ENCODE results near the gene ATP1A1. TPM values are rescaled to one million over a fixed set of nuclear protein-coding genes. Genes with fewer than 3 reads are reported as not detected.

ATP1A1 gene
- total and polyA plus RNA-seq, 3 experiments from 2014 or later, result 58.0 to 263 (median 259) TPM

DNA sequence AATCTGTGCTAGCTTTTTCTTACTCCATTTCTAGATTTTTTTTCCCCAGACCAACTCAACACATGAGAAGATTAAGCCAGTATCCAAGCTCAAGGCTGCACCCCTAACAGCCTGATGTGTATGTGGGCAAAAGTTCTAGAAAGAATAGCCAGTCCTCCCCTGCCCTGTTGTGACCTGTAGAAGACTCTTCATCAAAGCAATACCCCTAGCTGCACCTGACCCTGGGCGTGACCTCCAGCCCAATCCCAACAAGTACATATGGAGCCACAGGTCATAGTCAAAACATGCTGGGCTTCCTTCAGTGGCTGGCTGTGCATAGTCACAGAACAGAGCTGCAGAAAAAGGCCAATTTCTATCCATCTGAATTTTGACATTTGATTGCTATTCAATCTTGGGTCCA is 72.5 kb downstream of the ATP1A1 start:
- Mint-ChIP-seq H3K36me3 (peaks cover 0 to 4% (median 0%) of the 10 kb centered on the region in 3 donors), H3K4me1 (no peaks in the 10 kb centered on the region), H3K27ac (no peak overlapping the region), H3K4me3 (no peak overlapping the region), H3K27me3 (peaks cover 6 to 65% of the 10 kb centered on the region in 2 donors), H3K9me3 (no peaks in the 10 kb centered on the region)
- CTCF ChIA-PET, result no interaction called here
- H3K4me1 ChIP-seq (ENCODE audit: insufficient read depth, low read length), result no peaks in the 10 kb centered on the region
- H3K9me3 ChIP-seq (ENCODE audit: low read length), result no peaks in the 10 kb centered on the region
- no peak for DNase-seq
- no peaks in the 10 kb centered on the region for H3K36me3 ChIP-seq (ENCODE audit: insufficient read depth, low read length)
- no peak overlapping the region for H3K27ac ChIP-seq (ENCODE audit: low read depth, low read length)
- H3K27me3 ChIP-seq (ENCODE audit: insufficient read depth, low read length, poor library complexity, severe bottlenecking), result peaks cover 3% of the 10 kb centered on the region
- no peak overlapping the region for H3K4me3 ChIP-seq (ENCODE audit: low read length)
- POLR2A ChIA-PET, result no interaction called here

DNA sequence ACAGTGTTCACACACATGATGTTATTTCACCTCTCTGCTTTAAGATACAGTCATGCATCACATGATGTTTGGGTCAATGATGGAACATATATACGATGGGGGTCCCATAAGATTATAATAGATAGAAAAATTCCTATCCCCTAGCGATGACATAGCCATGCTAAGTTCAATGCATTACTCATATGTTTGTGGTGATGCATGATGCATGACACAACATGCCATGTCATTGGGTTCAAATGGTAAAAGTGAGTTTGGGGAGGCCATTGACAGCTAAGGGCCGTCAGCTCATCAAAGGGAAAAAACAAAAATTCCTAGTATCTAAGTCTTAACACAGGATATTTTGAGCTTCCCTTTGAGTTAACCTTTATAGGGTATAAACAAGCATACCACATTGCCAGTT is 73.6 kb downstream of the ATP1A1 start:
- ChIA-PET CTCF (no interaction called here), POLR2A (no interaction called here)
- H3K9me3 ChIP-seq (ENCODE audit: low read length), result no peaks in the 10 kb centered on the region
- peaks cover 0 to 4% (median 0%) of the 10 kb centered on the region in 3 donors for H3K36me3 Mint-ChIP-seq
- no peaks in the 10 kb centered on the region for H3K27me3 ChIP-seq (ENCODE audit: insufficient read depth, low read length, poor library complexity, severe bottlenecking)
- H3K9me3 Mint-ChIP-seq, result no peaks in the 10 kb centered on the region
- no peak for DNase-seq
- H3K27me3 Mint-ChIP-seq, result peaks cover 6 to 57% of the 10 kb centered on the region in 2 donors
- no peak overlapping the region for H3K27ac Mint-ChIP-seq
- H3K27ac ChIP-seq (ENCODE audit: low read depth, low read length), result no peak overlapping the region
- no peak overlapping the region for H3K4me3 Mint-ChIP-seq
- H3K4me3 ChIP-seq (ENCODE audit: low read length), result no peak overlapping the region
- no peaks in the 10 kb centered on the region for H3K4me1 Mint-ChIP-seq
- H3K36me3 ChIP-seq (ENCODE audit: insufficient read depth, low read length), result no peaks in the 10 kb centered on the region
- H3K4me1 ChIP-seq (ENCODE audit: insufficient read depth, low read length), result no peaks in the 10 kb centered on the region

DNA sequence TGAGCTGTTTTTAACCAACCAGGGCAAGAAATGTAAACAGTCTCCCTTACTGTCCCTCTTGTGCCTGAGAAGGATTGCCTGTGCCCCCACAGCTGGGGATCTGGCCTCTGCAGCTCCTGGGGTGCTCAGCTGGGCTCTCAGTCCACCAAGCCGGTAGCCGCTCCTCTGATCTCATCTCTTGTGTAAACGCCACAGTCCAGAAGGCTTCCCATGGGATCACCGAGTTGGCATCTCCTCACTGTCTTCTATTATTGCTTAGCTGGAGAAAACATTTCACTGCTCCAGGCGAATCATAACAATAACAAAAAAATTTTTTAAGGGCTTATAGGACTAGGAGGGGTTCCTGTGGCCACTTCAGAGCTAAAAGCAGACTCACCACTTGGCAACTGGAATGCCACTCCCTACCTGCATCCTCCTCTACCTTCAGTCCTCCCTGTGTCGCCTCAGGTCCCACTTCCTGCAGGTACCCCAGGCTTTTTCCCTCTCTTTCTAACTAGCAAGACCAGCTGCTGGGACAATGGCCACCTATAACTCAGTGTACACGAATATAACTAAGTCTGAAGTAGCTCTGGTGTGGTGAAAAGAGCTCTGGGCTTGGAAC is 75.8 kb downstream of the ATP1A1 start:
- Histone ChIP-seq H3K36me3 (ENCODE audit: insufficient read depth, low read length) (no peaks in the 10 kb centered on the region), H3K4me1 (ENCODE audit: insufficient read depth, low read length) (no peaks in the 10 kb centered on the region), H3K9me3 (ENCODE audit: low read length) (no peaks in the 10 kb centered on the region), H3K27ac (ENCODE audit: low read depth, low read length) (no peak overlapping the region), H3K4me3 (ENCODE audit: low read length) (no peak overlapping the region), H3K27me3 (ENCODE audit: insufficient read depth, low read length, poor library complexity, severe bottlenecking) (no peaks in the 10 kb centered on the region)
- Mint-ChIP-seq H3K27me3 (peaks cover 6 to 45% of the 10 kb centered on the region in 2 donors), H3K9me3 (no peaks in the 10 kb centered on the region), H3K4me3 (no peak overlapping the region), H3K36me3 (peaks cover 0 to 4% (median 0%) of the 10 kb centered on the region in 3 donors), H3K4me1 (no peaks in the 10 kb centered on the region), H3K27ac (no peak overlapping the region)
- no peak for DNase-seq
- ChIA-PET CTCF (interaction anchor here (1.5 to 2.9 kb wide), 2 partner anchors 36 to 310 kb away, joined by 3 to 9 read pairs; no protein-coding TSS in a partner anchor), POLR2A (interaction anchor here (0.6 kb wide), 1 partner anchor 121 kb away, joined by 4 read pairs; no protein-coding TSS in a partner anchor)

DNA sequence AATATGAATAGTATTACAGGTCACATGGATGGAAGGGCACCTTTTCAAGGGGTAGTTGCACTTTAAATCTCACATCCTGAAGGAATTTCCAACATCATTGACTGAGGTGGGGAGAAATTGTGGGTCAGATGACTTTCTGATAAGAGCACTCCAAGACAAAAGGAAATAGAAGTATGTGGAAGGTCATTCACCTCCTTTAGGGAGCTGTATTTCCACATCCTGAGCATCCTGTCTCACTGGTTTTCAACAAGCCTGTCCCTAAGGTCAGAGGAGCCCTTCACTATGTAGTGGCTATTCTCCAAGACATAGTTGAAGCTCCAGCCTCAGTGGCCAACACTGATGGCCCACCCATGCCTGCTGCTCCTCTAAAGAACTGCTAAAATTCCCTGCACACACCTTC is 76.5 kb downstream of the ATP1A1 start:
- H3K4me1 Mint-ChIP-seq, result no peaks in the 10 kb centered on the region
- CTCF ChIA-PET, result interaction anchor here (1.5 to 2.9 kb wide), 2 partner anchors 36 to 310 kb away, joined by 3 to 9 read pairs; no protein-coding TSS in a partner anchor
- H3K27ac ChIP-seq (ENCODE audit: low read depth, low read length), result no peak overlapping the region
- H3K27ac Mint-ChIP-seq, result no peak overlapping the region
- POLR2A ChIA-PET, result interaction anchor here (0.6 kb wide), 1 partner anchor 121 kb away, joined by 4 read pairs; no protein-coding TSS in a partner anchor
- no peaks in the 10 kb centered on the region for H3K4me1 ChIP-seq (ENCODE audit: insufficient read depth, low read length)
- H3K36me3 ChIP-seq (ENCODE audit: insufficient read depth, low read length), result no peaks in the 10 kb centered on the region
- H3K4me3 ChIP-seq (ENCODE audit: low read length), result no peak overlapping the region
- H3K27me3 Mint-ChIP-seq, result peaks cover 6 to 45% of the 10 kb centered on the region in 2 donors
- DNase-seq, result no peak
- H3K36me3 Mint-ChIP-seq, result peaks cover 0 to 4% (median 0%) of the 10 kb centered on the region in 3 donors
- H3K27me3 ChIP-seq (ENCODE audit: insufficient read depth, low read length, poor library complexity, severe bottlenecking), result no peaks in the 10 kb centered on the region
- H3K9me3 ChIP-seq (ENCODE audit: low read length), result no peaks in the 10 kb centered on the region
- no peak overlapping the region for H3K4me3 Mint-ChIP-seq
- no peaks in the 10 kb centered on the region for H3K9me3 Mint-ChIP-seq

DNA sequence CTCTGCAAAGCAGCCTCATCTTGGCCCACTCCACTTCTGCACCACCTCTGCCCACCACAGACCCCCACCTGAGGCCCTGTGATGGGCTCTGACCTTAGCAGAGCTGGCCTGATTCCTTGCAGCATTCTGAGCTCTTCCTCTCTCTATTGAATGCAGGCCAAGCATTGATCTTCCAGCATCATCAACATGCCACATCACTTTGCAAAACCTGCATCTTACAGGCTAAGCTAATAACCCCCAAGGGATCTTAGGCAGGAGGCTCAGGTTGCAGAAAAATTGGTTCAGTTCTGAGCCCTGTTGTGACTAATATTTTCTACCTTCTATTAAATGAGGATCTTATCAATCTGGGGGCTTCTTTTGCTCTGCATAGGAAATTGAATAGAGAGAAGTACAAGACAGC is 78.7 kb downstream of the ATP1A1 start:
- POLR2A ChIA-PET, result no interaction called here
- Mint-ChIP-seq H3K27me3 (peaks cover 5 to 31% of the 10 kb centered on the region in 2 donors), H3K4me3 (no peak overlapping the region), H3K9me3 (no peaks in the 10 kb centered on the region), H3K27ac (no peak overlapping the region), H3K36me3 (no peaks in the 10 kb centered on the region), H3K4me1 (no peaks in the 10 kb centered on the region)
- DNase-seq, result no peak
- Histone ChIP-seq H3K9me3 (ENCODE audit: low read length) (no peaks in the 10 kb centered on the region), H3K4me1 (ENCODE audit: insufficient read depth, low read length) (no peaks in the 10 kb centered on the region), H3K27ac (ENCODE audit: low read depth, low read length) (no peak overlapping the region), H3K36me3 (ENCODE audit: insufficient read depth, low read length) (no peaks in the 10 kb centered on the region), H3K27me3 (ENCODE audit: insufficient read depth, low read length, poor library complexity, severe bottlenecking) (no peaks in the 10 kb centered on the region), H3K4me3 (ENCODE audit: low read length) (no peak overlapping the region)
- CTCF ChIA-PET, result no interaction called here

DNA sequence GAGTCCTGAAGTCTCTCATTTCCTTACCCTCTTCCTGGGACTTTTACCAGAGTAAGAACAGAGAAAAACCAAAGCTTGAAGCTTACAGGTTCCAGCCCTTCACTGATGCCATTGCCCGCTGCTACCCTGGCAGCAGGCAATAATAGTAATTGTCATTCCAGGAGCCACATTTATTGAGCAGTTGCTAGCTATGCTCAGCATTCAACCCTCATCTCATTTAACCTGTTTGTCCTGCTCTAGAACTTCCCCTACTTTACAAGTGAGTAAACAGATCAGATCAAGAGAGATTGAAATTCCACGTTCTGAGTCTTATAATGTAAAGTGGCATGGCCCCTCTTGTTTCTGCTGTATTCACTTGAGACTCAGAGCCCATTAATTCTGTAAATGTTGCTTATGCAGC is 80.4 kb downstream of the ATP1A1 start:
- no peaks in the 10 kb centered on the region for H3K36me3 Mint-ChIP-seq
- H3K4me3 Mint-ChIP-seq, result no peak overlapping the region
- Histone ChIP-seq H3K9me3 (ENCODE audit: low read length) (no peaks in the 10 kb centered on the region), H3K27me3 (ENCODE audit: insufficient read depth, low read length, poor library complexity, severe bottlenecking) (no peaks in the 10 kb centered on the region), H3K27ac (ENCODE audit: low read depth, low read length) (no peak overlapping the region), H3K4me1 (ENCODE audit: insufficient read depth, low read length) (no peaks in the 10 kb centered on the region), H3K4me3 (ENCODE audit: low read length) (no peak overlapping the region), H3K36me3 (ENCODE audit: insufficient read depth, low read length) (no peaks in the 10 kb centered on the region)
- POLR2A ChIA-PET, result interaction anchor here (0.5 kb wide), 1 partner anchor 434 kb away, joined by 4 read pairs; no protein-coding TSS in a partner anchor
- no peaks in the 10 kb centered on the region for H3K9me3 Mint-ChIP-seq
- CTCF ChIA-PET, result interaction anchor here (1.5 kb wide), 1 partner anchor 314 kb away, joined by 3 read pairs; no protein-coding TSS in a partner anchor
- no peak for DNase-seq
- peaks cover 4 to 23% of the 10 kb centered on the region in 2 donors for H3K27me3 Mint-ChIP-seq
- no peaks in the 10 kb centered on the region for H3K4me1 Mint-ChIP-seq
- H3K27ac Mint-ChIP-seq, result no peak overlapping the region

DNA sequence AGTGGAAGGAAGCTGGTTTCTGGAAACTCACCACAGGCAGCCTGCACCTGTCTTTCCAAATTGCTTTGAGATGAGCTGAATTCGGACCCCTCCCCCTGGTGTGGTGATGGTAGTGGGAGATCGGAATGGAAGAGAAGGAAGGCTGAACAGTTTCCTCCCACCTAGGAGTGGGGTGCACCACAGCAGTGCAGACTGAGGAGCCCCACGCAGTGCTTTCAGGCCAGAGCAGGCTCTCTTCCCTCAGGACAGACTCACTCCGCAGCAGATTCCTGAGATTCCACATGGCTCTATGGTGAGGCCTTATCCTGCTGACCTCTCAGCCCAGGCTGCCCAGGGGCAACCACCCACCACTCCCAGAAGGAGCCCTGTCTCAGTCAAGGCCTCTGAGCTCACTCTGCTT is 80.9 kb downstream of the ATP1A1 start:
- Mint-ChIP-seq H3K27me3 (peaks cover 0 to 19% of the 10 kb centered on the region in 2 donors), H3K4me3 (no peak overlapping the region), H3K36me3 (no peaks in the 10 kb centered on the region), H3K9me3 (no peaks in the 10 kb centered on the region), H3K27ac (no peak overlapping the region), H3K4me1 (no peaks in the 10 kb centered on the region)
- Histone ChIP-seq H3K4me3 (ENCODE audit: low read length) (no peak overlapping the region), H3K4me1 (ENCODE audit: insufficient read depth, low read length) (no peaks in the 10 kb centered on the region), H3K9me3 (ENCODE audit: low read length) (no peaks in the 10 kb centered on the region), H3K27me3 (ENCODE audit: insufficient read depth, low read length, poor library complexity, severe bottlenecking) (no peaks in the 10 kb centered on the region), H3K27ac (ENCODE audit: low read depth, low read length) (no peak overlapping the region), H3K36me3 (ENCODE audit: insufficient read depth, low read length) (no peaks in the 10 kb centered on the region)
- CTCF ChIA-PET, result interaction anchor here (1.5 kb wide), 1 partner anchor 315 kb away, joined by 3 read pairs; no protein-coding TSS in a partner anchor
- DNase-seq, result no peak
- POLR2A ChIA-PET, result no interaction called here
